Measurements from ENCODE around the gene IGSF6.

Gene IGSF6

GRCh38 chr16:21659124-21659523, 6.7 kb upstream of the IGSF6 start:
- TF ChIP-seq GATA2 (IDR thresholded peaks at IDR 0.05; ENCODE audit: low read depth, low read length) (no peak), GATA3 (IDR thresholded peaks at IDR 0.05; ENCODE audit: low read depth, low read length) (no peak)

GRCh38 chr16:21656795-21657768, 4.7 kb upstream of the IGSF6 start:
- TF ChIP-seq GATA2 (IDR thresholded peaks at IDR 0.05; ENCODE audit: low read depth, low read length) (no peak), GATA3 (IDR thresholded peaks at IDR 0.05; ENCODE audit: low read depth, low read length) (no peak)

- TF ChIP-seq GATA2 (IDR thresholded peaks at IDR 0.05; ENCODE audit: low read depth, low read length) = no peak
These were observed 2.5 kb upstream of the IGSF6 start for GRCh38 chr16:21654881-21655280.

GRCh38 chr16:21654466-21654865, 2.1 kb upstream of the IGSF6 start:
- TF ChIP-seq GATA2 (IDR thresholded peaks at IDR 0.05; ENCODE audit: low read depth, low read length) = no peak
- no peak for TF ChIP-seq GATA3 (IDR thresholded peaks at IDR 0.05; ENCODE audit: low read depth, low read length)

- TF ChIP-seq GATA3 (IDR thresholded peaks at IDR 0.05; ENCODE audit: low read depth, low read length) = no peak
- TF ChIP-seq GATA2 (IDR thresholded peaks at IDR 0.05; ENCODE audit: low read depth, low read length) = no peak
These were observed 1.2 kb upstream of the IGSF6 start for GRCh38 chr16:21653571-21653970.

GRCh38 chr16:21651515-21651914, 893 bp downstream of the IGSF6 start:
- TF ChIP-seq GATA3 (IDR thresholded peaks at IDR 0.05; ENCODE audit: low read depth, low read length) (no peak), GATA2 (IDR thresholded peaks at IDR 0.05; ENCODE audit: low read depth, low read length) (no peak)

- TF ChIP-seq GATA3 (IDR thresholded peaks at IDR 0.05; ENCODE audit: low read depth, low read length) (no peak), GATA2 (IDR thresholded peaks at IDR 0.05; ENCODE audit: low read depth, low read length) (no peak)
These were observed 1.9 kb downstream of the IGSF6 start for GRCh38 chr16:21650521-21650920.

- no peak for TF ChIP-seq GATA3 (IDR thresholded peaks at IDR 0.05; ENCODE audit: low read depth, low read length)
- TF ChIP-seq GATA2 (IDR thresholded peaks at IDR 0.05; ENCODE audit: low read depth, low read length) = no peak
These were observed 4.7 kb downstream of the IGSF6 start for GRCh38 chr16:21647562-21648164.

- no peak for TF ChIP-seq GATA3 (IDR thresholded peaks at IDR 0.05; ENCODE audit: low read depth, low read length)
- no peak for TF ChIP-seq GATA2 (IDR thresholded peaks at IDR 0.05; ENCODE audit: low read depth, low read length)
These were observed 5.5 kb downstream of the IGSF6 start for GRCh38 chr16:21646721-21647561.

- TF ChIP-seq GATA3 (IDR thresholded peaks at IDR 0.05; ENCODE audit: low read depth, low read length) (no peak), GATA2 (IDR thresholded peaks at IDR 0.05; ENCODE audit: low read depth, low read length) (no peak)
These were observed 6.3 kb downstream of the IGSF6 start for GRCh38 chr16:21646091-21646490.

- TF ChIP-seq GATA3 (IDR thresholded peaks at IDR 0.05; ENCODE audit: low read depth, low read length) (no peak), GATA2 (IDR thresholded peaks at IDR 0.05; ENCODE audit: low read depth, low read length) (no peak)
These were observed 7.1 kb downstream of the IGSF6 start for GRCh38 chr16:21645261-21645721.

GRCh38 chr16:21644674-21645073, 7.7 kb downstream of the IGSF6 start:
- no peak for TF ChIP-seq GATA3 (IDR thresholded peaks at IDR 0.05; ENCODE audit: low read depth, low read length)
- no peak for TF ChIP-seq GATA2 (IDR thresholded peaks at IDR 0.05; ENCODE audit: low read depth, low read length)

- TF ChIP-seq GATA2 (IDR thresholded peaks at IDR 0.05; ENCODE audit: low read depth, low read length) (no peak), GATA3 (IDR thresholded peaks at IDR 0.05; ENCODE audit: low read depth, low read length) (no peak)
These were observed 8.6 kb downstream of the IGSF6 start for GRCh38 chr16:21643785-21644184.

GRCh38 chr16:21642861-21643260, 9.5 kb downstream of the IGSF6 start:
- TF ChIP-seq GATA2 (IDR thresholded peaks at IDR 0.05; ENCODE audit: low read depth, low read length) (no peak), GATA3 (IDR thresholded peaks at IDR 0.05; ENCODE audit: low read depth, low read length) (no peak)

Data from SH-SY5Y (cell line).